Liver (tissue), 9 donors: ENCODE measurements around the gene TMCO5A. TPM values are rescaled to one million over a fixed set of nuclear protein-coding genes. Genes with fewer than 3 reads are reported as not detected.

Source experiments
- DNase-seq: peaks from one replicate; pipeline ENCODE4 v3.0.0-alpha.2; 2017; ENCODE audit warnings: low spot score
- H3K27ac ChIP-seq, 2 donors: one replicate each; pipeline ENCODE4 v1.7.0; 2013; ENCODE audit warnings: inconsistent platforms in 2 of 2, low read length in 2 of 2, control low read depth in 1 of 2, low read depth in 1 of 2, mild to moderate bottlenecking in 1 of 2
- H3K27me3 ChIP-seq, 4 donors: one replicate each; pipeline versions ENCODE4 v1.6.1 to v1.7.0; 2013; ENCODE audit warnings: low read length in 3 of 4, inconsistent platforms in 1 of 4, mild to moderate bottlenecking in 1 of 4, moderate library complexity in 1 of 4; ENCODE audit not compliant: control insufficient read depth in 4 of 4, insufficient read depth in 4 of 4
- H3K36me3 ChIP-seq, 4 donors: one replicate each; pipeline versions ENCODE4 v1.6.1 to v1.7.0; 2013; ENCODE audit warnings: low read length in 3 of 4, mild to moderate bottlenecking in 3 of 4, low read depth in 1 of 4, moderate library complexity in 1 of 4; ENCODE audit not compliant: control insufficient read depth in 4 of 4, insufficient read depth in 3 of 4
- H3K4me1 ChIP-seq, 4 donors: one replicate each; pipeline versions ENCODE4 v1.6.1 to v1.7.0; 2013; ENCODE audit warnings: low read length in 3 of 4, mild to moderate bottlenecking in 3 of 4, moderate library complexity in 1 of 4; ENCODE audit not compliant: control insufficient read depth in 4 of 4, insufficient read depth in 4 of 4
- H3K4me3 ChIP-seq, 3 donors: one replicate each; pipeline versions ENCODE4 v1.6.1 to v1.7.0; 2013; ENCODE audit warnings: low read length in 3 of 3, control low read depth in 1 of 3, low read depth in 1 of 3, mild to moderate bottlenecking in 1 of 3
- H3K9ac ChIP-seq, 2 donors: one replicate each; pipeline ENCODE4 v1.7.0; 2013; ENCODE audit warnings: low read length in 2 of 2, mild to moderate bottlenecking in 2 of 2, moderate library complexity in 2 of 2, control low read depth in 1 of 2, low read depth in 1 of 2
- H3K9me3 ChIP-seq, 4 donors: one replicate each; pipeline versions ENCODE4 v1.6.1 to v1.7.0; 2013; ENCODE audit warnings: low read length in 3 of 4; ENCODE audit not compliant: control insufficient read depth in 4 of 4
- ATF3 ChIP-seq: IDR thresholded peaks from 2 replicates; pipeline ENCODE4 v1.6.1; 2016; ENCODE audit warnings: antibody characterized with exemption
- EGR1 ChIP-seq, 2 donors: IDR thresholded peaks; 2 replicates each; pipeline ENCODE4 v1.6.1; 2016 to 2018; ENCODE audit warnings: antibody characterized with exemption in 2 of 2, low read depth in 2 of 2
- FOXA1 ChIP-seq: IDR thresholded peaks from 2 replicates; pipeline ENCODE4 v1.6.1; 2016; ENCODE audit warnings: antibody characterized with exemption
- FOXA2 ChIP-seq: IDR thresholded peaks from 2 replicates; pipeline ENCODE4 v1.6.1; 2016; ENCODE audit warnings: antibody characterized with exemption
- GABPA ChIP-seq, 2 donors: IDR thresholded peaks in 1 of 2; conservative IDR thresholded peaks in 1 of 2; 2 replicates each; pipeline ENCODE4 v1.6.1; 2016; ENCODE audit warnings: antibody characterized with exemption in 2 of 2, mild to moderate bottlenecking in 1 of 2, moderate library complexity in 1 of 2
- HNF4A ChIP-seq, 2 donors: conservative IDR thresholded peaks; 2 replicates each; pipeline ENCODE4 v1.6.1; 2016; ENCODE audit warnings: antibody characterized with exemption in 2 of 2, mild to moderate bottlenecking in 2 of 2
- HNF4G ChIP-seq: IDR thresholded peaks from 2 replicates; pipeline ENCODE4 v1.6.1; 2016; ENCODE audit warnings: antibody characterized with exemption
- MAX ChIP-seq: IDR thresholded peaks from 2 replicates; pipeline ENCODE4 v1.6.1; 2016; ENCODE audit warnings: antibody characterized with exemption
- NR2F2 ChIP-seq: IDR thresholded peaks from 2 replicates; pipeline ENCODE4 v1.6.1; 2016; ENCODE audit warnings: antibody characterized with exemption
- RAD21 ChIP-seq, 2 donors: IDR thresholded peaks; 2 replicates each; pipeline ENCODE4 v1.6.1; 2016; ENCODE audit warnings: antibody characterized with exemption in 2 of 2, mild to moderate bottlenecking in 2 of 2
- REST ChIP-seq: IDR thresholded peaks from 2 replicates; pipeline ENCODE4 v1.6.1; 2016; ENCODE audit warnings: antibody characterized with exemption, mild to moderate bottlenecking
- RXRA ChIP-seq, 2 donors: IDR thresholded peaks; 2 replicates each; pipeline ENCODE4 v1.6.1; 2017 to 2018; ENCODE audit warnings: antibody characterized with exemption in 2 of 2, mild to moderate bottlenecking in 1 of 2
- SP1 ChIP-seq: IDR thresholded peaks from 2 replicates; pipeline ENCODE4 v1.6.1; 2018; ENCODE audit warnings: antibody characterized with exemption, mild to moderate bottlenecking
- TAF1 ChIP-seq: conservative IDR thresholded peaks from 2 replicates; pipeline ENCODE4 v1.6.1; 2016; ENCODE audit warnings: antibody characterized with exemption, mild to moderate bottlenecking
- YY1 ChIP-seq: IDR thresholded peaks from 2 replicates; pipeline ENCODE4 v1.6.1; 2016; ENCODE audit warnings: antibody characterized with exemption, mild to moderate bottlenecking
- ZBTB33 ChIP-seq: IDR thresholded peaks from 2 replicates; pipeline ENCODE4 v1.6.1; 2016; ENCODE audit warnings: antibody characterized with exemption
- WGBS: extraction: QIAGEN DNeasy Blood & Tissue Kit; methylation state at CpG from one replicate; pipeline ENCODE4 v1.1.7; 2013; 5-methylcytosine and 5-hydroxymethylcytosine counted together
- polyA plus RNA-seq, 2 donors: library from polyadenylated mRNA; stranded (reverse) in 1 of 2; unstranded in 1 of 2; fragments of 200-250 nt in 1 of 2; fragments of >200 nt in 1 of 2; fragmentation: Nextera tagmentation in 1 of 2; extraction: Ambion mirVana in 1 of 2; gene quantifications; one replicate each; pipeline versions ENCODE4 v1.2.1 to v1.2.3, GENCODE V29; 2013 to 2015
- total RNA-seq, 2 donors: library from RNA; depleted of rRNA; stranded (reverse); fragments of >200 nt; gene quantifications; one replicate each; pipeline ENCODE4 v1.2.3, GENCODE V29; 2014
- donor health status: healthy.
- donor health status: healthy.
- donor health status: healthy.
- donor health status: healthy.
- donor health status: healthy.

TMCO5A gene
- total and polyA plus RNA-seq, 4 donors = not detected

GRCh38 chr15:37978231-37978630 is 43.8 kb downstream of the TMCO5A start:
- TF ChIP-seq REST (no peak), HNF4G (no peak), FOXA2 (no peak), HNF4A (conservative IDR thresholded peaks at IDR 0.05) (no peak), SP1 (no peak), MAX (no peak), GABPA (IDR thresholded peaks at IDR 0.05 in 1 of 2, conservative IDR thresholded peaks at IDR 0.05 in 1 of 2) (no peak), ZBTB33 (no peak), YY1 (no peak), FOXA1 (no peak), NR2F2 (no peak), TAF1 (no peak)
- WGBS = 91% methylated on average over 4 of the region's 4 CpGs
- H3K27ac ChIP-seq = no peak overlapping the region

GRCh38 chr15:37979671-37980409 is 45.4 kb downstream of the TMCO5A start:
- WGBS = 83% methylated on average over 11 of the region's 11 CpGs

More at GRCh38 chr15:37978231-37978630, 43.8 kb downstream of the TMCO5A start:
- Histone ChIP-seq H3K36me3 (no peaks in the 10 kb centered on the region), H3K27me3 (no peaks in the 10 kb centered on the region), H3K9me3 (no peaks in the 10 kb centered on the region), H3K4me1 (no peaks in the 10 kb centered on the region), H3K4me3 (no peak overlapping the region), H3K9ac (no peak overlapping the region)
- no peak for DNase-seq

More at GRCh38 chr15:37979671-37980409, 45.4 kb downstream of the TMCO5A start:
- no peaks in the 10 kb centered on the region for H3K27me3 ChIP-seq
- no peak for TF ChIP-seq GABPA (IDR thresholded peaks at IDR 0.05 in 1 of 2, conservative IDR thresholded peaks at IDR 0.05 in 1 of 2)
- TF ChIP-seq MAX = no peak
- no peak for TF ChIP-seq YY1
- TF ChIP-seq TAF1 = no peak
- no peak for TF ChIP-seq NR2F2
- no peak for TF ChIP-seq HNF4A (conservative IDR thresholded peaks at IDR 0.05)
- no peak for TF ChIP-seq FOXA2
- TF ChIP-seq FOXA1 = no peak
- no peak for TF ChIP-seq ATF3
- no peak for TF ChIP-seq SP1
- TF ChIP-seq EGR1 (IDR thresholded peaks at IDR 0.05; ENCODE audit: low read depth in 2 of 2) = no peak
- TF ChIP-seq RAD21 (IDR thresholded peaks at IDR 0.05) = no peak
- no peak for TF ChIP-seq RXRA (IDR thresholded peaks at IDR 0.05)
- TF ChIP-seq ZBTB33 = no peak
- H3K36me3 ChIP-seq = no peaks in the 10 kb centered on the region
- H3K9me3 ChIP-seq = no peaks in the 10 kb centered on the region
- no peak overlapping the region for H3K27ac ChIP-seq
- no peak overlapping the region for H3K9ac ChIP-seq
- H3K4me3 ChIP-seq = no peak overlapping the region
- no peak for DNase-seq
- no peaks in the 10 kb centered on the region for H3K4me1 ChIP-seq
